Mucosa of rectum (tissue), 2 donors: ENCODE data around the gene GIMAP8.
A peak's percentile ranks its signal among the peaks of the same experiment; 100 is the strongest.
"Not testable (repeated sequence)": the region's sequence is repeated elsewhere in the genome, so short reads cannot be mapped to it uniquely, and the experiment has no call there.

Experiments used
- H3K27ac ChIP-seq, 2 donors: one replicate each; pipeline ENCODE4 v1.7.0; 2013; ENCODE audit warnings: inconsistent platforms in 2 of 2, low read depth in 2 of 2, low read length in 2 of 2
- H3K27me3 ChIP-seq, 2 donors: one replicate each; pipeline ENCODE4 v1.7.0; 2013; ENCODE audit warnings: low read length in 2 of 2; ENCODE audit not compliant: control insufficient read depth in 2 of 2, insufficient read depth in 2 of 2
- H3K36me3 ChIP-seq, 2 donors: one replicate each; pipeline ENCODE4 v1.7.0; 2013; ENCODE audit warnings: low read length in 2 of 2; ENCODE audit not compliant: control insufficient read depth in 2 of 2, insufficient read depth in 2 of 2
- H3K4me1 ChIP-seq, 2 donors: one replicate each; pipeline ENCODE4 v1.7.0; 2013; ENCODE audit warnings: low read length in 2 of 2, mild to moderate bottlenecking in 1 of 2; ENCODE audit not compliant: control insufficient read depth in 2 of 2, insufficient read depth in 2 of 2
- H3K4me3 ChIP-seq, 2 donors: one replicate each; pipeline ENCODE4 v1.7.0; 2013; ENCODE audit warnings: low read length in 2 of 2
- H3K9ac ChIP-seq, 2 donors: one replicate each; pipeline ENCODE4 v1.7.0; 2013; ENCODE audit warnings: low read length in 2 of 2, low read depth in 1 of 2, mild to moderate bottlenecking in 1 of 2
- H3K9me3 ChIP-seq, 2 donors: one replicate each; pipeline ENCODE4 v1.7.0; 2013; ENCODE audit warnings: low read length in 2 of 2; ENCODE audit not compliant: control insufficient read depth in 2 of 2
- donor health status: healthy.
- donor health status: Normal muscosa, but diverticular disease.

GIMAP8 gene

DNA sequence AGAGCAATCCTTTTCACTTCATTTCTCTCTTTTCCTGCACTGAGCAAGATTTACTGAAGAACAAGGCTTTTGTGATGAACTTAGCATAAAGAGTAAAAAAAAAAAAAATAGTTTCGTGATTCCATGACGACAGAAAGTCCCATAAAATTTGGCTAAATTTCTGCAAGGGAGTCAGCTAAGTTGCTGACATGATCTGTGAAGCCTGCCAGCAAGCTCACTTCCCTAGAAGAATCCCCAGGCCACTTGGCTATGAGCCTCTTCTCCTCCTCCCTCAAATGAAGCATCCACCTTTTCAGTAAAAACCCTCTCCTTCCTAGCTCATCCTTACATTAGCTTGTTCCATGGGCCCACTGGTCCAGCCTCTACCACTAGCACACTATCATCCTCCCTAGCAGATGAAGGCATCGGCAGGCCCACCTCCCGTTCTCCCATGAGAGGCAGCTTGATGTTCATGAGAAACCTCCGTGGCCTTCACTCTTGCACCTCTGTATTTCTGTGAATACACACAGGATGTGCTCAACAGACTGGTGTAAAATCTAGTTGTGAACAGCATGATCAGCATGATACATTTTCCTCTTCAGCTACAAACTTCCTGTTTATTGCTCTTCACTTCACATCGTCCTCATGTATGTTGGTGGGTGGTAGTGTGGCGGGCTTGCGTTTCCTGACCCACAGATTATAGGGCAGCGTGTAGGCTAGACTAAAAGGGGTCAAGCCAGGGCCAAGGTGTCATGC, 30.9 kb downstream of the GIMAP8 start:
- Histone ChIP-seq H3K9ac (peak overlapping the region in 1 of 2 donors; percentile 32), H3K27me3 (no peaks in the 10 kb centered on the region), H3K27ac (peak overlapping the region; percentile 59 to 76), H3K36me3 (no peaks in the 10 kb centered on the region), H3K4me1 (peaks cover 3 to 5% of the 10 kb centered on the region in 2 donors), H3K4me3 (peak overlapping the region in 1 of 2 donors; percentile 41), H3K9me3 (no peaks in the 10 kb centered on the region)

DNA sequence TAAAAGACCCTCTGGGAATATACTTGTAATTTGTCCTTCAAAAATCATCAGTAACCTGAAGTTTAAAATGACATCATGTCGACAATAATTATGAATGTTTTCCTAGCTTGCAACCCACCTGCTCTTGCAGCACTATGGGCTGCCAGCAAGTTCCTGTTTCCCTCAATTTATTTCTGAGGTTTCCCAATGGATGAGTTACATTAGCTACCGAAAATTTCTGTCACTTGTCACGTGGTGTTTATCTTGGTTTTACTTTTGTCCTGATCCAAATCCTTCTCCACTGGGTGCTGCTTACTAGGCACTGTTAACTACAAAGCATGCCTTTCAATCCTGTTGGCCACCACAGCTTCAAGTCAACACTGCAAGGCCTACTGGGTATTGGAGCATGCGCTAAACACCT, 31.5 kb downstream of the GIMAP8 start:
- Histone ChIP-seq H3K27ac (peak overlapping the region; percentile 59 to 76), H3K9me3 (no peaks in the 10 kb centered on the region), H3K4me3 (no peak overlapping the region), H3K36me3 (no peaks in the 10 kb centered on the region), H3K27me3 (no peaks in the 10 kb centered on the region), H3K4me1 (peaks cover 3 to 5% of the 10 kb centered on the region in 2 donors), H3K9ac (no peak overlapping the region)

DNA sequence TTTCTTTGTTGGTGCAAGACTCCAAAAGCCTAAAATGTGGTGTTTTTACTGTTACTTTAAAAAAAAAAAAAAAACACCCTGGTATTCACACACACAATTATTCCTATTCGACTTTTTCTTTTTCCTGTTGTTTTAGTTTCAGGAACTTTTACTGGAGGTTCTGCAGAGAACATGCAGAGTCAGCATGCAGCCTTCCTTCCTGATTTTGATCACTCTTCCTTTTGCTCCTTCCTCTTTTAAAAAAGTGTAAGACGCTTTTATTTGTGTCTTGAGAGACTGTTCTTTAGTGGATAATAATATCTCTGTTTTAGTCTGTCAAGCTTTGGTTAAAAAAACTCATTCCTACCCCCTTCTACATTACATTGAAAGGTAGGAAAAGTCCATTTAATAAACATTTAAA, 33.1 kb downstream of the GIMAP8 start:
- not testable (repeated sequence) for H3K9ac ChIP-seq, H3K9me3 ChIP-seq, H3K27me3 ChIP-seq, H3K4me1 ChIP-seq, H3K4me3 ChIP-seq, H3K36me3 ChIP-seq
- H3K27ac ChIP-seq, result peak overlapping the region in 1 of 2 donors; percentile 32

DNA sequence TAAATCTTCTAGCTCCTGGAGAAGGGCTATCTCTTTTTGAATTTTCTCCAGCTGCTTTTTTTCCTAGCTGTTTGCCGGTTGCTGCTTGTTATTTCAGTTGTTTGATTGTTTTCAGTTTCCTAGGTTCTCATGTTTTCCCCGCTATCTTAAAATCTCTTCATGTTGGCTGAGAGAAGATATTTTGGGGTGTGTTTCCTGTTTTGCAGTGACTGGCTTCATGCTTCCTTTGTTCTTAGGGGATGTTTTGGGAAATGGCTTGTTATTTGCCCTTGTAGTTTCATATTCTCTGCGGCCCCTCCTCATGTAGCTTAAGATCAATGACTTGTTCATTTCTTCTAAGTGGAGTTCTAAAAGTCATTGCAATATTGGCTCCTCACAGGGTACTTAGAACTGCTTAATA, 33.6 kb downstream of the GIMAP8 start:
- H3K36me3 ChIP-seq, H3K9me3 ChIP-seq, H3K4me1 ChIP-seq, H3K27me3 ChIP-seq, H3K9ac ChIP-seq, H3K4me3 ChIP-seq: not testable (repeated sequence)
- peak overlapping the region; percentile 29 to 32 for H3K27ac ChIP-seq

DNA sequence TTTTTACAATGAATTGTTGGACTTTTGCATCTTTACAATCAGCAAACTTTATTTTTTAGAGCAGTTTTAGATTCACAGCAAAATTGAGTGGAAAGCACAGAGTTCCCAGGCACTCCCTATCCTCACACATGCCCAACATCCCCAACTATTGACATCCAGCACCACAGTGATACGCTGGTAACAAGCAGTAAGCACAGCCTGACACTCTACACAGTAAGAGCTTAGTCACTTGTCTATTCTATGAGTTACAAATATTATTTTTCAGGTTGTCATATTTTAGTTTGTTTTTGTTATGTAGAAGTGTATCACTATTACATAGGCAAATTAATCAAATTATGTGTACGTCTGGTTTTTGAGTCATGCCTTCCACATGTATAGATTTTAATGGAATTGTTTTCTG, 37.2 kb downstream of the GIMAP8 start:
- Histone ChIP-seq H3K9ac (no peak overlapping the region), H3K4me3 (no peak overlapping the region), H3K36me3 (no peaks in the 10 kb centered on the region), H3K27me3 (no peaks in the 10 kb centered on the region), H3K4me1 (peaks cover 0 to 2% of the 10 kb centered on the region in 2 donors), H3K9me3 (no peaks in the 10 kb centered on the region), H3K27ac (no peak overlapping the region)

DNA sequence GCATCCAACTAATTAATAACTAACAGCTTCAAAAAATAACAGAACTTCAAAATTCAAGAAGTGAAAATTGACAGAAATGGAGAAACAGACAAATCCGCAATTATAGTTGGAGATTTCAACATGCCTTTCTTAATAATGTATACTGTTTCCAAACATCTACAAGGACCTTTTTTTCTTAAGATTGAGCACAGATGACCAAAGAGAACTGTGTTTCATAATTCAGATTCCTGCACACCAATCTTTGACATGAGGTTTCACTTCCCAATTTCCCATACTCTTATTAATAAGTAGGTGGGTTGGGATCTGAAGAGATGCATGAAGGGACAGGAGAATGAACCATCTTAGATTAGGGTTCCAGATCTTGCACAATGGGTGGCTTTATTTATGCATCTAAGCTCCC, 39.4 kb downstream of the GIMAP8 start:
- H3K9ac ChIP-seq, result no peak overlapping the region
- H3K27me3 ChIP-seq, result no peaks in the 10 kb centered on the region
- H3K9me3 ChIP-seq, result no peaks in the 10 kb centered on the region
- H3K27ac ChIP-seq, result no peak overlapping the region
- no peak overlapping the region for H3K4me3 ChIP-seq
- no peaks in the 10 kb centered on the region for H3K4me1 ChIP-seq
- H3K36me3 ChIP-seq, result no peaks in the 10 kb centered on the region

DNA sequence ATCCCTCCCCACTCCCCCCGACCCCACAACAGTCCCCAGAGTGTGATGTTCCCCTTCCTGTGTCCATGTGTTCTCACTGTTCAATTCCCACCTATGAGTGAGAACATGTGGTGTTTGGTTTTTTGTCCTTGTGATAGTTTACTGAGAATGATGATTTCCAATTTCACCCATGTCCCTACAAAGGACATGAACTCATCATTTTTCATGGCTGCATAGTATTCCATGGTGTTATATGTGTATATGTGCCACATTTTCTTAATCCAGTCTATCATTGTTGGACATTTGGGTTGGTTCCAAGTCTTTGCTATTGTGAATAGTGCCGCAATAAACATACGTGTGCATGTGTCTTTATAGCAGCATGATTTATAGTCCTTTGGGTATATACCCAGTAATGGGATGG, 43.0 kb downstream of the GIMAP8 start:
- not testable (repeated sequence) for H3K36me3 ChIP-seq, H3K9me3 ChIP-seq, H3K9ac ChIP-seq, H3K4me3 ChIP-seq, H3K27ac ChIP-seq, H3K4me1 ChIP-seq, H3K27me3 ChIP-seq

DNA sequence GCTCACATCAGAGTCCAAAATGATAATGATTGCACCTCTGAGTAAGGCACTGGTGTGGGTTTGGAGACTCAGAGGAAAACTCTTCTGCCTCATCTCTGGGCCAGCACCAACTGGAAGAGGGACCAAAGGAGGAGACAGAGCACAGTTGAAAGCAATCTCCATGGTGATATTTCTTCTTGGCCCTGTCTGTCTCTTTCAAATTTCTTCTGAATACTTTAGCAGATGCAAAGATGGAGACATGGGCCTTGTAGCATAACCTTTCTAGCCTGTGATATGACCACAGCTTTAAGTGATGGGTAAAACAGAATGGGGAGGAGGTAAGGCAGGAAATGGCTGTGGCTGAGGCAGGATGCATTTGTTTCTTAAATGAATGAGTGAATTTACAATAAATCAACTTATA, 52.1 kb downstream of the GIMAP8 start:
- Histone ChIP-seq H3K36me3 (no peaks in the 10 kb centered on the region), H3K9ac (no peak overlapping the region), H3K4me1 (peaks cover 0 to 3% of the 10 kb centered on the region in 2 donors), H3K9me3 (no peaks in the 10 kb centered on the region), H3K27me3 (no peaks in the 10 kb centered on the region), H3K4me3 (no peak overlapping the region), H3K27ac (peak overlapping the region in 1 of 2 donors; percentile 33)

DNA sequence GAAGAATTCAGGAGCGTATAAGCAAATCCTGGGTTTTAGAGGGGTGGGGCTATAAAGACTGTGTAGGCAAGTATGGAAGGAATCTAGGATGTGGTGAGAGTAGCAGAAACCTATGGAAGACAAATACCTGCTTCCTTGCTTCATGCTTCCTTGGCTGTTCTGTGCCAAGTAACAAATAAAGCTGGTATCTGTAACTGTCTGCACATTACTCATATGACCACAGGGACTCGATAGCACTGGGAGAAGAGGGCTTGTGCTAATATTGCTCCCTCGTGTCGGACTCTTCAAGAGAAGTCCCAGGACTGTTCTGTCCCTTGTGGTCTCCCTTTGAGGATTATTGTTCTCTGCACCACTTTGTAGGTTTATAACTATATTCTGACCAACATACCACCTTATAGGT, 52.7 kb downstream of the GIMAP8 start:
- Histone ChIP-seq H3K4me3 (no peak overlapping the region), H3K9me3 (no peaks in the 10 kb centered on the region), H3K36me3 (no peaks in the 10 kb centered on the region), H3K9ac (no peak overlapping the region), H3K27ac (peak overlapping the region in 1 of 2 donors; percentile 54), H3K27me3 (no peaks in the 10 kb centered on the region), H3K4me1 (peaks cover 0 to 3% of the 10 kb centered on the region in 2 donors)

DNA sequence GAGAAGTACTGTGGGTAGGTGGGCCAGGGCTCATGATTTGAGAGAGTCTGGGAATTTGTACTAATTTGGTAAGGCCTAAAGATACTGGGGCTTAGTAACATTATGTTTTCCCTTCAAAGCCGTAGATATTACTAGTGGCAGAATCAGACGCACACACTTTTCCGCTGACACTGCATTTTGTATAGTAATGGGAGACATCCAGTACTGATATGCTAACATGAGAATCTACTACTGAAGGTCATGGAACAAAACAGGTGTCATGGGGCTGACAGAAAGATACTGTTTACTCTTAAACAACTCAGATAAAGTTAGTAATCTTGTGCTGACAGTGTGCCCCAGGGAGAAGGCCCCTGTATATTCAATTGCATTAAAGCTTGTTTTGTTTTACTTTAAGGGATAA, 53.2 kb downstream of the GIMAP8 start:
- no peaks in the 10 kb centered on the region for H3K9me3 ChIP-seq
- peak overlapping the region in 1 of 2 donors; percentile 54 for H3K27ac ChIP-seq
- no peak overlapping the region for H3K4me3 ChIP-seq
- H3K9ac ChIP-seq, result no peak overlapping the region
- H3K36me3 ChIP-seq, result no peaks in the 10 kb centered on the region
- H3K27me3 ChIP-seq, result no peaks in the 10 kb centered on the region
- peaks cover 0 to 3% of the 10 kb centered on the region in 2 donors for H3K4me1 ChIP-seq
